Measurements from ENCODE around the gene ADIPOR2.

The ADIPOR2 gene

DNA sequence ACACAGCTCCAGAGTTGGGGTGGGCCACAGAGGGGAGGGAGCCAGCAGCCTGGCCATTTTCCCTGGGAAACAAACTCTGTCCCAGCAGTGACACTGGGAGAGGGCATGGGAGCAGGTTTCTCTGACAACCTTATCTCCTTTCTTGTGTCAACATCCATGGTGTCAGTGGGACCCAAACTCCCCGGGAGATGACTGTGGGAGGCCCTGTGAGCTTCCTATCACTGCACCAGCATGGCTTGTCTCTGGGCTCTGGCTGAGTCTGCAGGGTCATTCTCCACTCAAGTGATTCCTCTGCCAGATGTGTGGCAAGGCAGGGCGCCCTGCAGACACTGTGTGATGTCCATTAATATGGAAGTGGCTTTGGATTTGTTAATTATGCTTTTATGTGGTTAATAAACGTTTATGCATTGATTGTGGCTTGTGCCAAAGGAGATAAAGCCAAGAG, 139.6 kb downstream of the ADIPOR2 start:
- no peak for DNase-seq (ENCODE audit: low read depth in 2 of 2)

DNA sequence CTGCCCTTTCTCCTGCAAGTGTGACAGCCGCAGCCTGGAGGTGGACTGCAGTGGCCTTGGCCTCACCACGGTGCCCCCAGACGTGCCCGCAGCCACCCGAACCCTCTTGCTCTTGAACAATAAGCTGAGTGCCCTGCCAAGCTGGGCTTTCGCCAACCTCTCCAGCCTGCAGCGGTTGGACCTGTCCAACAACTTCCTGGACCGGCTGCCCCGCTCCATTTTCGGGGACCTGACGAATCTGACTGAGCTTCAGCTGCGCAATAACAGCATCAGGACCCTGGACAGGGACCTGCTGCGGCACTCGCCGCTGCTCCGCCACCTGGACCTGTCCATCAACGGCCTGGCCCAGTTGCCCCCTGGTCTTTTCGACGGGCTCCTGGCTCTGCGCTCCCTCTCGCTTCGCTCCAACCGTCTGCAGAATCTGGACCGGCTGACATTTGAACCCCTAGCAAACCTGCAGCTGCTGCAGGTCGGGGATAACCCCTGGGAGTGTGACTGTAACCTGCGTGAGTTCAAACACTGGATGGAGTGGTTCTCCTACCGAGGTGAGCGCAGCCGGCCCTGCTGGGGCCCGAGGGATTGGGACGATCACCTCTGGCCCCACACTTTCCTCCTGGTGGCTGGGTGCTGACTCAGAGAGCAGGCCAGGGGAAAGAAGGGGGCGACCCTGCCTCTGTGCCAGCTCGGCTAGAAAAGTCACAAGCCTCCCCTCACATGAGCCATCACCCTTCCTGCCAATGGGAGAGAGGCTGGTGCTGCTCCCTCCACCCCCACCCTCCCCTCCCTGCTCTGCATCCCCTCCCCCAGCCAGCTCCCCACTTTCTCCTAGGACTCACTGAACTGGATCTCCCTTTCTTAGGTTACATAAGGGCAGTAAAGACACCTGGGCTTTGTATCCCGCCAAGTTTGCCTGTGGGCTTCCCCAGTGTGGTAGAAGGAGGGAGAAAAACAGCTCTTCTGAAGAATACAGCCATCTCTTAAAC, 140.4 kb downstream of the ADIPOR2 start:
- no peak for DNase-seq (ENCODE audit: low read depth in 2 of 2)

DNA sequence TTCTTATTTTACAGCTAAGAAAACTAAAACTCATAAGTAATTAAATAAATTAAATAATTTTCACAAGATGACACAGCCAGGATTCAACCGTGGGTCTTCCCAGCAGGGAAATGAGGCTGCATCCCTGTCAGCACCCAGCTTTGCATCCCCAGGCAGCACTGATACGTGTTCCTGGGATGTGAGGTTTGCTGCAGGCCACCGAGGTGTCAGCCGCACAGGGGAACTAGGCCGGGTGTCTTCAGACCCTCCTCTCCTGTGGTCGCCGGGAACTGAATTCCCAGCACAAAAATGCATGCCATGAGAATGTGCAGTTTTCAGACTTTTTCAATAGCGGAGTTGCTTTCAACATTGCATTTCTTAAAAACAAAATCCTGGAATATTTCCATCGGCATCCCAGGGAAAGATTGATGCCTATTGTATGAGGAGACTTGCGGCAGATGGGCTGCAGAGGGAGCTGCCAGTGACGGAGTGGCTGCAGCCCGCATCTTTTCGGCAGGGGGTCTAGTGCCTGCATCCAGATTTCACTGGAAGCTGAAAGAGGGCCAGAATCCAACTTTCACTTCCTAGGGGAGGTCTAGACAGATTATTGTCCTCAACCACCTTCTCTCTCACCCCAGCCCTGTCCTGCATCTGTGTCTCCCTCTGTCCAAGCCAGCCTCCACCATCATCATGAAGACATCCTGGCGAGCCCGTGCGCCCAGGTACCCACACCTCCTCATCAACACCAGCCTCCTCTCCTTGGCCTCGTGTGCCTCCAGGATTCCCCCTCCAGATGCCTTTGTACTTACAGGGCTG, 142.1 kb downstream of the ADIPOR2 start:
- DNase-seq (ENCODE audit: low read depth in 2 of 2): no peak

DNA sequence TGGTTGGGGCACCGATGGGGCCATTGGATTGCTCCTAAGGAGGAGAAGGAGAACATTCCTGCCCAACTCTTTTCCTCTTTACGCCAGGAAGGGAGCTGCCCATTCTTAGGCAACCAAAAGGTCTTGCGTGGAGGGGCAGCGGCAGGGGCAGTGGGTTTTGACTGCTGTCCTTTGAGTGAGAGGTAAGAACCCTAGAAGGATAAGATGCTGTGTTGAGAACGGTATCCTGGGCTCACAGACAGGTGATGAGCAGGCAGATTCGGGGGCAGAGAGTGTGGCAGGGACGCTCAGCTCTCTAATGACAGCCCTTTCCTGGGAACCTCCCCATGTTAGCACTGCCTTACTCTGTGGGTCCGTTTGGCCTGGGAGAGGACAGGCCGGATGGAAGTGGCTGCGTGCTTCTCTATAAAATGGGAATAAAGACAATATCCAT, 142.7 kb downstream of the ADIPOR2 start:
- no peak for DNase-seq (ENCODE audit: low read depth in 2 of 2)

DNA sequence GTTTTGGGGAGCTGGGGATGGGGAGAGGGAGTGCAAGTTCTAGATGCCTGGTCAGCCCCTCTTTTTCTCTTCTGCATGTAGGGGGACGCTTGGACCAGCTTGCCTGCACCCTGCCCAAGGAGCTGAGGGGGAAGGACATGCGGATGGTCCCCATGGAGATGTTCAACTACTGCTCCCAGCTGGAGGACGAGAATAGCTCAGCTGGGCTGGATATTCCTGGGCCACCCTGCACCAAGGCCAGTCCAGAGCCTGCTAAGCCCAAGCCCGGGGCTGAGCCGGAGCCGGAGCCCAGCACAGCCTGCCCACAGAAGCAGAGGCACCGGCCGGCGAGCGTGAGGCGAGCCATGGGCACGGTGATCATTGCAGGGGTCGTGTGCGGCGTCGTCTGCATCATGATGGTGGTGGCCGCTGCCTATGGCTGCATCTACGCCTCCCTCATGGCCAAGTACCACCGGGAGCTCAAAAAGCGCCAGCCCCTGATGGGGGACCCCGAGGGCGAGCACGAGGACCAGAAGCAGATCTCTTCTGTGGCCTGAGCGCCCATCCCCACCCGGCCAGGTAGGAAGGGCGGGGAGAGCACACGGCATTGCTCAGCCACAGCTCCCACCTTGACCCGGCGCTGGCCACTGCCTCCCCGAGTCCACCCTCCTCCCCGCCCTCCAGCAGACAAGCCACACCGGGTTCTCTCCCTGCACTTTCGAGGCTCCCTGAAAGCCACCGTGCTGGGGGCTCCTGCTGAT, 143.5 kb downstream of the ADIPOR2 start:
- no peak for DNase-seq (ENCODE audit: low read depth in 2 of 2)

DNA sequence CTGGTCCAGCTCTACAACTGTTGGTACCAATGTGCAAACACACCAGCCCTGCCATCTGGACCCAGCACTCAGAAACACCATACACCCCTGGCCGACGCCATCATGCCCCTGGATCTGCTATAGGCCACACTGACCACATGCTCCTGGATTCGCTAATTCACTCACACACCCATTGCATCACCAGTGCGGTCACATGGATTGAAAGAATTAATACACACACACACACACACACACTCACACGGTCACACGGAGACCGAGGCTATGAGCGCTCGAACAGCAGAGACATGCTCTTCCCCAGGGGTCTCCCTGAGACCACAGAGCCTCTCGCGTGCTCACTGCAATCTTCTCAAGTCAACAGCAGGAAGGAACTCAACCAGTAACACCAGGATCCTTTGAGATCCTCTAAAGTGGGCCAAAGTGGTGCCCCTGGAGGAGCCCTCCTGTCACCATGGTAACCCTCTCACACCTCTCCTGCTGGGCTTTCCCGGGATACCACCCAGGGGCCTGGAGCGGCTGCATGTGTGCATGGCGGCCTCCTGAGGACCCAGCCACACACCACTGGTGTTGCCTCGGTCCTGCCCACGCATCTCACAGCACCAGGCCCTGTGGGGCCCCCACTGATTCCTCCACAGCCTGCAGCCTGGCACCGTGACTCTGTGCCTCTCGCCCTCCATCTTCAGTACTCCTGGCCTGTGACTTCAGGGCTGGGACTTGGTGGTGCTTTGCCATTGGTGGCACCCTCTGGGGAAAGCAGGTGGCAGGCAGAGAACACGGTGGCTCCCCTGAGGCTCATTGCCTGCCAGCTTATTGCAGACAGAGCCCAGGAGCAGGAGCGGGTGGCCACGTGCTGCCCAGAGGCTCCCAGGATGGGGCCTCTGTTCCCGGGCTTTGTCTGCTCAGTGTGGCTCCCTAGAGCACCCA, 144.6 kb downstream of the ADIPOR2 start:
- no peak for DNase-seq (ENCODE audit: low read depth in 2 of 2)

DNA sequence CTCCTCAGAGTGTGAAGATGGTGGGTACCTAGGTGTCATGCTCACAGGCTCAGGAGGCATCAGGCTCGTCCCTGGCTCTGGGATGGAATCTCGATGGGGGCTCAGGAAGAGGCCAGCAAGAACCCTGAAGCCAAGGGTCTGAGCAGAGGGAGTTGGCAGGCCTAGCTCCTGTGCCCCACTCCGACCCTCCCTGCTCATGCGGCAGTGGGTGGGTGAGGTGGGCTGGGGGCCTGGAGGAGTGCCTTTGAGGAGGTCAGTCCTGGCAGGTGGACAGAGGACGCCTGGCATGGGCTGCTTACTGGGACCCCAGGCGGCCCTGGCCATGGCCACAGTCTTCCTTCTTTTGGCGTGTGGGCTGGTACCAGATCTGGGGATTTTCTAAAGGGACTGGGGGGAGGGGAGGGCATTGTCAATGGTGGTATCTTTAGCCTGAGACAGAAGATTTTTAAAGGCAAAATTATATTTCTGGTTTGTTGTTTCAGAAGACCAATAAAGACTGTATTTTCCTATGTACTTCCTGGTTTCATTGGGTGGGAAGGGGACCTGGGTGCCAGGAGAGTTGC, 145.5 kb downstream of the ADIPOR2 start:
- no peak for DNase-seq (ENCODE audit: low read depth in 2 of 2)

DNA sequence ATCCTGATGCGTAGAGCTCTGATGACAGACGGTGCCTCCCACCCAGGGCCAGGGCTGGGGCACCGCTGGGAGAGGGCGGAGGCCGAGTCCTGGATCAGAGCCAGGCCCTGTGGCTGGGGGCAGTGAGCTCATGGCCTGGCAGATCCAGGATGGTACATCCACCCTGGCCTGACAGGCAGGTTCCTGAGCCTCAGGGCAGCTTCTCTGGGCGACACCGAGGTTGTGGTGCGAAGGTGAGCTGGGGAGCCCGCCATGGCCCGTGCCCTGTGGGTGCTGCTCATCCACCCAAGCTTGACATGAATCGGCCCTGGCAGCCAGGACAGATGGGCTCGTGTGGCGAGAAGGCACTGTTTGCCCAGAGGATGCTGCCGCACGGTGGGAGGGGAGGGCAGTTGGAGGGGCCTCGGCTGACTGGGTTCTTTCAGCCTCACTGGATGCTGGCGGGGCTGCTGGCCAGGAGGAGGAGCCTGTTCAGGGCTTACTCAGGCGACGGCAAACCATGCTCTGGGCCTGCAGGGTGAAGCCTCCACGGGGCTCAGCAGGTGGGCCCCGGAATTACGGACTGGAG, 146.1 kb downstream of the ADIPOR2 start:
- no peak for DNase-seq (ENCODE audit: low read depth in 2 of 2)

DNA sequence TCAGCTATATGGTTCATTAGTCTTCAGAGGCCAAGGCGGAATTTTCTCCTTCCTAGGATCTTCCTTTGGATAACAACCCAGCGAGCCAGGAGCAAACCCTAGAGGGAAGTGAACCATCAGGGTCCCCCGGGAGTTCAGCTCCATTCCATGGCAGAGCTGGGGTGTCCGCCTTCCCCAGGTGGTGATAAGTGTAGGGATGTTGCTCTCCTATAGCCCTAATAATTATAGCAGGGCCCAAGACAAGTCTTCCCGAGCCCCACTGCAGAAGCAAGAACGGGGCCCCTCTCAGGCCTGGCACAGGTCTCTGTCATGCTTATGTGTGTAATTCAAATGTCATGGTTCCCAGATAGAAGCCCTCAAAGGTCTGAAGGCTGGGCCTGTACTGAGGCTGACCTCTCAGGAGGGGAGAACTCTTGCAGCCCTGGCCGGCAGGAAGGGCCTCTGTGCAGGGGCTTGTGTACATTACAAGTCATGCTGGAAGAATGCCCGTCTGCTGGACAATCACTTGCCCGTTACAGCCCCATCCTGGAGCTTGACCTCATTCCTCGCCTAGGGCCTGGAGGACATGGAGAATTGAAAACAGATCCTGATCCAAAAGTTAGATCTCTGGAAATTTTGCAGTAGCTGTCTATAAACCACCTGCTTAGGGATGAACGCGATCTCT, 146.8 kb downstream of the ADIPOR2 start:
- no peak for DNase-seq (ENCODE audit: low read depth in 2 of 2)
